ENCODE results near the gene AMN1. TPM values are rescaled to one million over a fixed set of nuclear protein-coding genes. Genes with fewer than 3 reads are reported as not detected.
A peak's percentile ranks its signal among the peaks of the same experiment; 100 is the strongest.

The AMN1 gene
- total and polyA plus RNA-seq, 2 of the 13 experiments (the other 11 are each of a cell fraction or from before 2014, with no cell fraction given): 7.5 to 26.5 TPM

- ChIA-PET CTCF (ENCODE audit: low intra/inter-chr PET ratio, low total read pairs) (no interaction called here), POLR2A (no interaction called here)
- Histone ChIP-seq H3K4me3 (replicated peaks in 1 of 3; ENCODE audit: insufficient read depth in 1 of 3, low read depth in 2 of 3, low read length in 3 of 3) (no peak overlapping the region), H2AFZ (ENCODE audit: low read length) (no peak overlapping the region), H3K9me3 (ENCODE audit: low read length) (peaks cover 10% of the 10 kb centered on the region; the same call in 1 of the 2 replicates), H3K4me1 (ENCODE audit: insufficient read depth, low read length) (peaks cover 24% of the 10 kb centered on the region), H3K27me3 (ENCODE audit: control insufficient read depth in 1 of 2, insufficient read depth in 2 of 2, low read length in 2 of 2) (no peaks in the 10 kb centered on the region; a peak in 2 of 5 replicates), H3K27ac (ENCODE audit: extremely low read length, insufficient read depth, low read length) (no peak overlapping the region), H3K36me3 (replicated peaks in 1 of 2; ENCODE audit: control insufficient read depth in 1 of 2, insufficient read depth in 2 of 2, low read length in 2 of 2) (no peaks in the 10 kb centered on the region), H4K20me1 (ENCODE audit: insufficient read depth, low read length) (no peaks in the 10 kb centered on the region), H3K79me2 (ENCODE audit: insufficient read depth, low read length) (no peaks in the 10 kb centered on the region), H3K9ac (ENCODE audit: insufficient read depth, low read depth, low read length) (no peak overlapping the region), H3K4me2 (ENCODE audit: low read depth, low read length) (no peak overlapping the region)
- no TSS peak for BruUV-seq (replicated peaks)
- FAIRE-seq (no peak), ATAC-seq (no peak), DNase-seq (ENCODE audit: low spot score) (no peak)
- intact Hi-C loops (cut with micrococcal nuclease; ENCODE audit: unreplicated experiment) (no loop called here), in situ Hi-C loops (cut with HindIII; ENCODE audit: extremely low pct_ligation_motif_present, low pct_unique_long_range_greater_than_20kb) (loop anchor here (25.0 kb wide), 1 partner anchor 1000 kb away; no protein-coding TSS in a partner anchor)
- TF ChIP-seq CEBPB (IDR thresholded peaks at IDR 0.05; ENCODE audit: borderline replicate concordance, low read depth, low read length): peak; percentile 43; the same call in 1 of the 2 replicates
- TF ChIP-seq PLSCR1 (CRISPR knock-in tag; IDR thresholded peaks at IDR 0.05; ENCODE audit: borderline replicate concordance): no peak
- TF ChIP-seq ZNF121 (CRISPR knock-in tag; IDR thresholded peaks at IDR 0.05): peak; percentile 21; the same call in 1 of the 2 replicates
- WGBS (ENCODE audit: low lambda C conversion rate): 82% methylated on average over 5 of the region's 6 CpGs
Measured at GRCh38 chr12:31662176-31662849, 66.5 kb downstream of the AMN1 start.

- Histone ChIP-seq H4K20me1 (ENCODE audit: insufficient read depth, low read length) (no peaks in the 10 kb centered on the region), H3K4me1 (ENCODE audit: insufficient read depth, low read length) (peaks cover 21% of the 10 kb centered on the region), H3K27ac (ENCODE audit: extremely low read length, insufficient read depth, low read length) (peak within 1 kb of the TSS; percentile 87), H3K79me2 (ENCODE audit: insufficient read depth, low read length) (no peaks in the 10 kb centered on the region), H3K4me2 (ENCODE audit: low read depth, low read length) (peak within 1 kb of the TSS; percentile 99), H3K27me3 (ENCODE audit: control insufficient read depth in 1 of 2, insufficient read depth in 2 of 2, low read length in 2 of 2) (peaks cover 0 to 8% of the 10 kb centered on the region in 2 experiments; a peak in 2 of 5 replicates), H3K36me3 (replicated peaks in 1 of 2; ENCODE audit: control insufficient read depth in 1 of 2, insufficient read depth in 2 of 2, low read length in 2 of 2) (no peaks in the 10 kb centered on the region), H3K4me3 (replicated peaks in 1 of 3; ENCODE audit: insufficient read depth in 1 of 3, low read depth in 2 of 3, low read length in 3 of 3) (peak within 1 kb of the TSS; percentile 76 to 80 (median 78)), H3K9ac (ENCODE audit: insufficient read depth, low read depth, low read length) (peak within 1 kb of the TSS; percentile 78), H3K9me3 (ENCODE audit: low read length) (no peaks in the 10 kb centered on the region), H2AFZ (ENCODE audit: low read length) (peak within 1 kb of the TSS; percentile 97)
- under 1% methylated on average over 35 of the region's 47 CpGs for WGBS (ENCODE audit: low lambda C conversion rate)
- TSS peak; percentile 77 for BruUV-seq (replicated peaks)
- DNase-seq (ENCODE audit: low spot score): peak; percentile 90
- ATAC-seq: peak; percentile 98
- ChIA-PET CTCF (ENCODE audit: low intra/inter-chr PET ratio, low total read pairs) (no interaction called here), POLR2A (interaction anchor here (0.8 to 1.5 kb wide), 4 partner anchors 9 to 1096 kb away, joined by 3 to 10 read pairs (median 3); partner anchors contain the start of genes AMN1 and YARS2)
- in situ Hi-C loops (cut with HindIII; ENCODE audit: extremely low pct_ligation_motif_present, low pct_unique_long_range_greater_than_20kb) (loop anchor here (10.0 to 25.0 kb wide), 2 partner anchors 645 to 1003 kb away; no protein-coding TSS in a partner anchor), intact Hi-C loops (cut with micrococcal nuclease; ENCODE audit: unreplicated experiment) (loop anchor here (5.0 kb wide), 1 partner anchor 303 kb away; no protein-coding TSS in a partner anchor)
- peak; percentile 43 for FAIRE-seq
- TF ChIP-seq PLSCR1 (CRISPR knock-in tag; IDR thresholded peaks at IDR 0.05; ENCODE audit: borderline replicate concordance) (no peak), TRIM22 (IDR thresholded peaks at IDR 0.05) (no peak), TBX3 (IDR thresholded peaks at IDR 0.05; ENCODE audit: borderline replicate concordance) (no peak), ELF1 (CRISPR knock-in tag; IDR thresholded peaks at IDR 0.05) (peak; percentile 85), SRF (IDR thresholded peaks at IDR 0.05; ENCODE audit: low read depth, low read length) (0 out of 2 replicates have a peak, but pooled peaks have one; percentile 34), ZNF431 (CRISPR knock-in tag; IDR thresholded peaks at IDR 0.05; ENCODE audit: borderline replicate concordance, low read depth) (no peak; the same call in 1 of the 2 replicates), NFKBIZ (CRISPR knock-in tag; IDR thresholded peaks at IDR 0.05) (no peak)
Measured at GRCh38 chr12:31659087-31659942, 69.5 kb downstream of the AMN1 start, which contains the start of gene ETFBKMT. TSS of gene ETFBKMT (plus strand) at chr12:31659688. CDS start at chr12:31661954, 2,266 bp downstream.

All from HepG2 (cell line).